T-helper 17 cell (primary cell): ENCODE measurements around the gene DENND1A. TPM values are rescaled to one million over a fixed set of nuclear protein-coding genes. Genes with fewer than 3 reads are reported as not detected.
"Not testable (repeated sequence)": the region's sequence is repeated elsewhere in the genome, so short reads cannot be mapped to it uniquely, and the experiment has no call there.

Experiments
- ATAC-seq: fragments of 150-1000 bp; cut with Tn5 transposase; 2 replicates; pipeline ENCODE4 v1.10.0; 2021; ENCODE audit warnings: mild to moderate bottlenecking, moderate library complexity
- DNase-seq, 3 donors: peaks; one replicate each; pipeline versions ENCODE4 v3.0.0 to v3.0.0-alpha.2; 2020 to 2021
- H3K9me3 ChIP-seq: one replicate; pipeline ENCODE4 v1.7.0; 2013; ENCODE audit warnings: low read length, mild to moderate bottlenecking; ENCODE audit not compliant: control insufficient read depth, poor library complexity, severe bottlenecking
- H3K27ac Mint-ChIP-seq: one replicate; pipeline ENCODE4 v1.8.0; 2022; ENCODE audit warnings: mild to moderate bottlenecking, moderate library complexity, mixed read lengths
- H3K27me3 Mint-ChIP-seq: one replicate; pipeline ENCODE4 v1.8.0; 2022; ENCODE audit warnings: mixed read lengths
- H3K36me3 Mint-ChIP-seq: one replicate; pipeline ENCODE4 v1.8.0; 2022; ENCODE audit warnings: low read depth, mixed read lengths
- H3K4me1 Mint-ChIP-seq: one replicate; pipeline ENCODE4 v1.8.0; 2022; ENCODE audit warnings: mild to moderate bottlenecking, mixed read lengths
- H3K4me3 Mint-ChIP-seq: one replicate; pipeline ENCODE4 v1.8.0; 2022; ENCODE audit warnings: mild to moderate bottlenecking, moderate library complexity, mixed read lengths
- total RNA-seq, 4 donors: library from RNA in 2 of 4; stranded (reverse) in 2 of 4; gene quantifications; one replicate each; pipeline ENCODE4 v1.2.3 and lab custom pipeline; 2022 to 2026

Gene DENND1A
- total RNA-seq, 2 donors from 2014 or later, result 19.9 to 21.1 TPM

DNA sequence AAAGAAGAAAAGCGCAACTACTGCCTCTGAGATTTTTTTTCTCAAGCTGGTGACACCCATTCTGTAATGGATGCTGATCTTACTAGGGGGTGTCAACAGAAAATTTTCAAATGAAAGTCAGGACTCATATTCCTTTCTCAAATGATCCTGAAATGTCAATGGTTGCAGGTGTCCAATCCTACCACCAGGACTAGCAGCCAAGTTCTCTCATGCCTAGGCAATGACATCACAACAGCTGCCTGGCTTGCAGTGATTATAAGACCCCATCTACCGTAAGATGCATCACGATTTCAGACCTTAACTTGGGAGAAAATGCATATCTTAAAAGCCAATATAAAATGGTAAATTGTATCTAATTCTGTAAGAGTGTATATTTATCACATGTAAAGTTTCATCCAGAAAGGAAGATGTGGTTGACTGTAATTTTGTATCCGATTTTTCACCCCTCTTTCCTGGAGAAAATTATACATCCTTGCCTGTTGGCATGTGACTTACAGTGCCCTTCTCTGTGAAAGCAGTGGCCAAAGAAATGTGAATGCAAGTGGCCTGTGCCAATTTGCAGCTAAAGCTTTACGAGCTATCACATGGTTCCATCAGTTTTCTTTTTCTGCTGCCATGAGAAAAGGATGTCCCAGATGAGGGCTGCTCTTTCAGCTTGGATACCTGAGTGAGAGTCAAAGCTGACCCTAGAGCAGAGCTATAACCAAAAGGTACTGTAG lies 104.4 kb downstream of the DENND1A start:
- Mint-ChIP-seq H3K4me1 (peaks cover 4% of the 10 kb centered on the region), H3K36me3 (peaks cover 7% of the 10 kb centered on the region), H3K27ac (no peak overlapping the region), H3K27me3 (no peaks in the 10 kb centered on the region), H3K4me3 (no peak overlapping the region)
- no peak for DNase-seq
- no peak for ATAC-seq
- no peaks in the 10 kb centered on the region for H3K9me3 ChIP-seq

DNA sequence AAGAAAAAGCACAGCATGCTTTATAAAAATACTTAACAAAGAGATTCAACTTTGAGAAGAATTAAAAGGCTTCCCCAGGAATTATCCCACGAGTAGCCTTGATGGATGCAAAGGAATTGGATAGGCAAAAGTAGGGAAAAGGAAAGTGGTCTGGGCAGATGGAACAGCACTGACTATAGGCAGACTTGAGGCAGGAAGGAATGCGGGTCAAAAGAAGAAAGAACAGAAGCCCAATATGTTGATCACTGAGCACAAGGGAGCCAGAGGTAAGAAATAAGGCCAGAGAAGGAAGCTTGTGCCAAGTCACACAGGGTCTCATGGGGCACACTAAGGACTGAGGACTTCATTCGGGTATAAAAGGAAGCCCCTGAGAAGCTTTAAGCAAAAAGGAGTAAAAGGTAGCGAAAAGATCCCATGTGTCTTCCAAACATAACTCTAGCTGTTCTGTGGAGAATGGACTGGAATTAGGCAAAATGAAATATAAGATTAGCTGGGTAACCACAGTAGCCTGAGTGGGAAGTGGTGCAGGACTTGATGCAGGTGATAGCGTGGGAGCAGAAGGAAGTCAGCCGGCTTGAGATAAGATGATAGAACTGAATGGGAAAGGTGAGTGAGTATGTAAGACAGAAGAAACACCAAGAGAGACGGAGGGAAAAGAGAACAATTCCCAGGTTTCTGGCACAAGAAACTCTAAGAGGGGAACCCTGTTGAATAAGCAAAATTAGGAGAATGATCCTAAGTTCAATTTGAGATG lies 106.6 kb downstream of the DENND1A start:
- H3K9me3 ChIP-seq, result no peaks in the 10 kb centered on the region
- no peaks in the 10 kb centered on the region for H3K27me3 Mint-ChIP-seq
- no peak overlapping the region for H3K4me3 Mint-ChIP-seq
- peaks cover 4% of the 10 kb centered on the region for H3K4me1 Mint-ChIP-seq
- no peak for ATAC-seq
- no peak for DNase-seq
- H3K27ac Mint-ChIP-seq, result no peak overlapping the region
- H3K36me3 Mint-ChIP-seq, result peaks cover 5% of the 10 kb centered on the region

GRCh38 chr9:123821619-123822018 lies 108.3 kb downstream of the DENND1A start:
- H3K9me3 ChIP-seq, result no peaks in the 10 kb centered on the region
- Mint-ChIP-seq H3K4me1 (peaks cover 4% of the 10 kb centered on the region), H3K4me3 (no peak overlapping the region), H3K36me3 (peaks cover 5% of the 10 kb centered on the region), H3K27ac (no peak overlapping the region), H3K27me3 (no peaks in the 10 kb centered on the region)
- DNase-seq, result no peak
- ATAC-seq, result no peak

GRCh38 chr9:123820139-123820538 lies 109.8 kb downstream of the DENND1A start:
- Mint-ChIP-seq H3K27ac (no peak overlapping the region), H3K4me3 (no peak overlapping the region), H3K36me3 (peaks cover 5% of the 10 kb centered on the region), H3K4me1 (peaks cover 4% of the 10 kb centered on the region), H3K27me3 (no peaks in the 10 kb centered on the region)
- no peak for ATAC-seq
- no peaks in the 10 kb centered on the region for H3K9me3 ChIP-seq
- DNase-seq, result no peak

DNA sequence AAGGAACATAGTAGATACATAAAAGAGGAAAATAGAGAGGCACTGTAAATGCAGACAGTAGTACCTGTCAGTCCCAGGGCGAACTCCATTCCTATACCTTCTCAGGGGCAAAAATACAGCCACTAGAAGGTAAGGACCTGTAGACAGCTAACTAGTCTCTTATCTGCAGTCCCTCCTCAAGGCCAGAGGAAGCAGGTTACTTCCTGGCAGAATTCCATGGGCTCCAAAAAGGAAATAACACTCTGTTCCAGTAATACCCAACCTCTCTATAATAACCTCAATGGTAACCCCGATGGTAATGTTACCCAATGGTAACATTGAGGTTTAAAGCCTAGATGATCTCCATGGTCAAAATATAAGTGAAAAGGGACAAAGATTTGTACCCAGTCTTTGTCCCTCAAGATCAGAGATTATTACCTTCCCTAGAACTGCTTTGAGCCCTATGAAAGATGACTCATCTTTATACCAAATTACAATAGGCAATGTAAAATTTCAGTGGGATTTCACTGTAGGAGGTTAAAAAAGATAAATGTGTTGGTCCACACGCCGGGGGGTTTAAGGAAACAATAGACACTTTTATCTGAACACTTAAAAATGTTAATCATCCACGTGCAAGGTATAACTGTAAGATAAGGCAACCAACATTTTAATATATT lies 113.0 kb downstream of the DENND1A start:
- ATAC-seq, result no peak
- H3K27me3 Mint-ChIP-seq, result no peaks in the 10 kb centered on the region

GRCh38 chr9:123815856-123816255 lies 114.1 kb downstream of the DENND1A start:
- not testable (repeated sequence) for H3K36me3 Mint-ChIP-seq, ATAC-seq, H3K4me1 Mint-ChIP-seq, H3K4me3 Mint-ChIP-seq, H3K27ac Mint-ChIP-seq, H3K27me3 Mint-ChIP-seq, H3K9me3 ChIP-seq, DNase-seq

More for the DNA sequence above, 113.0 kb downstream of the DENND1A start:
- no peak overlapping the region for H3K27ac Mint-ChIP-seq
- no peaks in the 10 kb centered on the region for H3K36me3 Mint-ChIP-seq
- no peaks in the 10 kb centered on the region for H3K4me1 Mint-ChIP-seq
- H3K4me3 Mint-ChIP-seq, result no peak overlapping the region
- no peaks in the 10 kb centered on the region for H3K9me3 ChIP-seq
- no peak for DNase-seq

DNA sequence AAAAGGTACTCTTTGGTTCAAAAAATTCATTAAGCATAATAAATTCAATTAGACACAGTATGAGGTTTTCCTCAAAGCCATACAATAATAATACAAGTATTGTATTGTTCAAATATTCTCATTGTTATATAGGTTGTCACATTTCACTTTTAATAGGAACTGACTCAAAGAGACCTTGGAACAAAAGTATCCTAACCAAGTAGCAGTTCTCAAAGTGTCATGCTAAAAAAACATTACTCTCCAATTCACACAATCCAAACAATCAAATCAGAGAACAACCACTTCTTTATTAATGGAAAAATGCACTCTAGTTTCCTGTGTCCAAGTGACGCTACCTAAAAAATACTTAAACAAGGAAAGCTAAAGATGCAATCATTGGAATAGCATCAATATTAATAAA lies 115.4 kb downstream of the DENND1A start:
- no peak overlapping the region for H3K27ac Mint-ChIP-seq
- no peak for DNase-seq
- no peaks in the 10 kb centered on the region for H3K36me3 Mint-ChIP-seq
- H3K4me1 Mint-ChIP-seq, result peaks cover 3% of the 10 kb centered on the region
- H3K27me3 Mint-ChIP-seq, result no peaks in the 10 kb centered on the region
- H3K4me3 Mint-ChIP-seq, result no peak overlapping the region
- H3K9me3 ChIP-seq, result no peaks in the 10 kb centered on the region
- ATAC-seq, result no peak

GRCh38 chr9:123812984-123813383 lies 116.9 kb downstream of the DENND1A start:
- Mint-ChIP-seq H3K27me3 (no peaks in the 10 kb centered on the region), H3K4me3 (no peak overlapping the region), H3K4me1 (peaks cover 3% of the 10 kb centered on the region), H3K36me3 (no peaks in the 10 kb centered on the region), H3K27ac (no peak overlapping the region)
- ATAC-seq, result no peak
- DNase-seq, result no peak
- no peaks in the 10 kb centered on the region for H3K9me3 ChIP-seq

- no peak for ATAC-seq
These were observed 122.7 kb downstream of the DENND1A start for GRCh38 chr9:123807251-123807650.

DNA sequence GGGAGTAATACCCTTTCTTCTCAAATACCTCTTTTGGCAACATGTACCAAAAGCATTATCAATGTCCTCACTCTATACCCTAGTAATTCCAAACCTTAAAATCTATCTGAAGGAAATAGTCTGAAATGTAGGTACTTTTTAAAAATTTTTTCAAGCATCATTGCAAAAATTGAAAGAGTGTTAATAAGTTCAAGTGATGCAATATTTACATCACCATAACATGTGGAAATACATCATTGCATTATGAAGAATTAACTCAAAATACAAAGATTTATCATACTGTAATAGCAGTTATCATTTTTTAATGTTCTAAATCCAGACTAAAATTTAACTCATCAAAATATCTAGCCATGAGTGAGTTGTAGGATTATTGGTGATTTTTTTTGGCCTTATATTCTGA lies 123.1 kb downstream of the DENND1A start:
- DNase-seq (no peak), ATAC-seq (no peak)
- no peaks in the 10 kb centered on the region for H3K27me3 Mint-ChIP-seq
- H3K9me3 ChIP-seq, result no peaks in the 10 kb centered on the region
- no peaks in the 10 kb centered on the region for H3K36me3 Mint-ChIP-seq
- H3K4me1 Mint-ChIP-seq, result peaks cover 3% of the 10 kb centered on the region
- no peak overlapping the region for H3K4me3 Mint-ChIP-seq
- H3K27ac Mint-ChIP-seq, result no peak overlapping the region

More at GRCh38 chr9:123807251-123807650, 122.7 kb downstream of the DENND1A start:
- H3K36me3 Mint-ChIP-seq, result no peaks in the 10 kb centered on the region
- peaks cover 3% of the 10 kb centered on the region for H3K4me1 Mint-ChIP-seq
- no peak overlapping the region for H3K27ac Mint-ChIP-seq
- DNase-seq, result no peak
- no peak overlapping the region for H3K4me3 Mint-ChIP-seq
- no peaks in the 10 kb centered on the region for H3K9me3 ChIP-seq
- H3K27me3 Mint-ChIP-seq, result no peaks in the 10 kb centered on the region

GRCh38 chr9:123798195-123798594 lies 131.7 kb downstream of the DENND1A start:
- H3K4me3 Mint-ChIP-seq, result no peak overlapping the region
- H3K36me3 Mint-ChIP-seq, result no peaks in the 10 kb centered on the region
- H3K9me3 ChIP-seq, result no peaks in the 10 kb centered on the region
- H3K4me1 Mint-ChIP-seq, result peaks cover 6% of the 10 kb centered on the region
- no peak for DNase-seq
- no peak overlapping the region for H3K27ac Mint-ChIP-seq
- no peak for ATAC-seq
- H3K27me3 Mint-ChIP-seq, result no peaks in the 10 kb centered on the region

- peaks cover 6% of the 10 kb centered on the region for H3K4me1 Mint-ChIP-seq
- H3K9me3 ChIP-seq, result no peaks in the 10 kb centered on the region
- no peak overlapping the region for H3K4me3 Mint-ChIP-seq
- no peak for DNase-seq
- no peak for ATAC-seq
- H3K36me3 Mint-ChIP-seq, result peaks cover 4% of the 10 kb centered on the region
- no peaks in the 10 kb centered on the region for H3K27me3 Mint-ChIP-seq
- peak overlapping the region; percentile 39 for H3K27ac Mint-ChIP-seq
These were observed 133.1 kb downstream of the DENND1A start for GRCh38 chr9:123796618-123797484.

GRCh38 chr9:123796094-123796493 lies 133.8 kb downstream of the DENND1A start:
- H3K9me3 ChIP-seq, result no peaks in the 10 kb centered on the region
- ATAC-seq (no peak), DNase-seq (no peak)
- H3K27me3 Mint-ChIP-seq, result no peaks in the 10 kb centered on the region
- no peak overlapping the region for H3K4me3 Mint-ChIP-seq
- no peak overlapping the region for H3K27ac Mint-ChIP-seq
- peaks cover 5% of the 10 kb centered on the region for H3K36me3 Mint-ChIP-seq
- H3K4me1 Mint-ChIP-seq, result peaks cover 6% of the 10 kb centered on the region
